ENCODE data around the gene CIDEC.

GRCh38 chr3:9859530-9860025 lies 20.5 kb downstream of the CIDEC start:
- TF ChIP-seq POLR2A (IDR thresholded peaks at IDR 0.05) (no peak), CTCF (IDR thresholded peaks at IDR 0.05) (no peak)
